ENCODE results near the gene S100P. TPM values are rescaled to one million over a fixed set of nuclear protein-coding genes. Genes with fewer than 3 reads are reported as not detected.

The S100P gene
- total RNA-seq, 2 experiments from 2014 or later, result not detected

DNA sequence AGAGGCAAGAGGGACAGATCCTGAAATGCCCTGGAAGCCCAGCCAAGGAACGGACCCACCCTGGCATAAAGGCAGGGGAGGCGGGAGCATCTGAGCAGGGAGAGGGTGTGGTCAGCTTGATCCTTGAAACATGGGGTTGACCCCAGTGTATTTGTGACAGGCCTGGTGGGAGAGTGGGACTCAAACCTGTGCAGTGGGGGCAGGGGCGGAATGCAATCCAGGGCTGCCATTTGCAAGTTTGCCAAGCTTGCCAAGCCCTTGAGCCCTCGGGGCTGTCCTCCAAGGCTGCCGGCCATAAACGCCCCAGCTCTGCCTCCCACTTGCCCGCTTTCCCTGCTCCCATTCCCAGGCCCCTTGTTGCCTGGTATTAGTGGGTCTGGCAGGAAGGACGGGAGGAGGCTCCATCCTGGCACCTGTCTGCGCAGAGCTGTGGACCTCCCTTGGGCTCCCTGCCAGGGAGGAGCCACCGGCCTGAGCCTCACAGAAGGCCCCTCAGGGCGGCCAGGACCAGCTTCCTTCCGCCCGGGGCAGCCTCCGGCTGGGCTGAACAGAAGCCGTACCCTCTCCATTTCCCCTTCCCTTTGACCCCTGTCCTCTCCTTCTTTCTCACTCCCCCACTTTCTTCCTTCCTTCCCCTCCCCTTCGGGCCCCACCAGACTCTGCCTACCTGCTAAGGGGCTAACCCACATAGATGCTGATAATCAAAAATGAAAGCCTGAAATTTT is 661 bp downstream of the S100P start:
- H2AFZ ChIP-seq (ENCODE audit: low read length), result no peak overlapping the region
- H4K20me1 ChIP-seq (ENCODE audit: insufficient read depth, low read length), result no peaks in the 10 kb centered on the region
- no peaks in the 10 kb centered on the region for H3K9me3 ChIP-seq (ENCODE audit: low read length)
- no peak overlapping the region for H3K27ac ChIP-seq (ENCODE audit: low read depth, low read length, poor library complexity, severe bottlenecking)
- CTCF ChIA-PET (ENCODE audit: unreplicated experiment), result interaction anchor here (0.7 kb wide), 1 partner anchor 1256 kb away, joined by 3 read pairs; no protein-coding TSS in a partner anchor
- TF ChIP-seq, protein P1, sequence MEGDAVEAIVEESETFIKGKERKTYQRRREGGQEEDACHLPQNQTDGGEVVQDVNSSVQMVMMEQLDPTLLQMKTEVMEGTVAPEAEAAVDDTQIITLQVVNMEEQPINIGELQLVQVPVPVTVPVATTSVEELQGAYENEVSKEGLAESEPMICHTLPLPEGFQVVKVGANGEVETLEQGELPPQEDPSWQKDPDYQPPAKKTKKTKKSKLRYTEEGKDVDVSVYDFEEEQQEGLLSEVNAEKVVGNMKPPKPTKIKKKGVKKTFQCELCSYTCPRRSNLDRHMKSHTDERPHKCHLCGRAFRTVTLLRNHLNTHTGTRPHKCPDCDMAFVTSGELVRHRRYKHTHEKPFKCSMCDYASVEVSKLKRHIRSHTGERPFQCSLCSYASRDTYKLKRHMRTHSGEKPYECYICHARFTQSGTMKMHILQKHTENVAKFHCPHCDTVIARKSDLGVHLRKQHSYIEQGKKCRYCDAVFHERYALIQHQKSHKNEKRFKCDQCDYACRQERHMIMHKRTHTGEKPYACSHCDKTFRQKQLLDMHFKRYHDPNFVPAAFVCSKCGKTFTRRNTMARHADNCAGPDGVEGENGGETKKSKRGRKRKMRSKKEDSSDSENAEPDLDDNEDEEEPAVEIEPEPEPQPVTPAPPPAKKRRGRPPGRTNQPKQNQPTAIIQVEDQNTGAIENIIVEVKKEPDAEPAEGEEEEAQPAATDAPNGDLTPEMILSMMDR (conservative IDR thresholded peaks at IDR 0.05; ENCODE audit: low read length), result no peak
- no peak for TF ChIP-seq EZH2phosphoT487 (IDR thresholded peaks at IDR 0.05; ENCODE audit: borderline replicate concordance, low read depth, low read length)
- no peaks in the 10 kb centered on the region for H3K9me2 ChIP-seq (ENCODE audit: insufficient read depth, low read length)
- POLR2A ChIA-PET, result no interaction called here
- intact Hi-C loops (cut with micrococcal nuclease; ENCODE audit: unreplicated experiment), result no loop called here
- DNase-seq (ENCODE audit: low spot score), result no peak
- H3K79me2 ChIP-seq (ENCODE audit: insufficient read depth, low read depth, low read length), result no peaks in the 10 kb centered on the region
- no peaks in the 10 kb centered on the region for H3K4me1 ChIP-seq (ENCODE audit: insufficient read depth, low read length, poor library complexity, severe bottlenecking)
- BruUV-seq (replicated peaks), result no TSS peak
- no peaks in the 10 kb centered on the region for H3K36me3 ChIP-seq (ENCODE audit: insufficient read depth, low read length)
- H3K4me2 ChIP-seq (ENCODE audit: low read length), result no peak overlapping the region
- no peak overlapping the region for H3K4me3 ChIP-seq (ENCODE audit: low read depth, low read length, poor library complexity, severe bottlenecking)

- no peak overlapping the region for H3K4me2 ChIP-seq (ENCODE audit: low read length)
- CTCF ChIA-PET (ENCODE audit: unreplicated experiment), result no interaction called here
Observed at GRCh38 chr4:6695660-6696610, 2.3 kb downstream of the S100P start.

More at GRCh38 chr4:6695660-6696610, 2.3 kb downstream of the S100P start:
- no peak overlapping the region for H3K27ac ChIP-seq (ENCODE audit: low read depth, low read length, poor library complexity, severe bottlenecking)
- no peaks in the 10 kb centered on the region for H3K9me3 ChIP-seq (ENCODE audit: low read length)
- DNase-seq (ENCODE audit: low spot score), result no peak
- no peak overlapping the region for H3K4me3 ChIP-seq (ENCODE audit: low read depth, low read length, poor library complexity, severe bottlenecking)
- BruUV-seq (replicated peaks), result no TSS peak
- intact Hi-C loops (cut with micrococcal nuclease; ENCODE audit: unreplicated experiment), result no loop called here
- TF ChIP-seq, protein P1 (conservative IDR thresholded peaks at IDR 0.05; ENCODE audit: low read length), result no peak
- TF ChIP-seq EZH2phosphoT487 (IDR thresholded peaks at IDR 0.05; ENCODE audit: borderline replicate concordance, low read depth, low read length), result no peak
- H3K36me3 ChIP-seq (ENCODE audit: insufficient read depth, low read length), result peaks cover 4% of the 10 kb centered on the region; the same call in 1 of the 2 replicates
- H3K9me2 ChIP-seq (ENCODE audit: insufficient read depth, low read length), result no peaks in the 10 kb centered on the region
- H3K4me1 ChIP-seq (ENCODE audit: insufficient read depth, low read length, poor library complexity, severe bottlenecking), result no peaks in the 10 kb centered on the region
- H4K20me1 ChIP-seq (ENCODE audit: insufficient read depth, low read length), result no peaks in the 10 kb centered on the region
- POLR2A ChIA-PET, result interaction anchor here (1.2 kb wide), 1 partner anchor 22 kb away, joined by 3 read pairs; a partner anchor contains a TSS
- H2AFZ ChIP-seq (ENCODE audit: low read length), result no peak overlapping the region
- no peaks in the 10 kb centered on the region for H3K79me2 ChIP-seq (ENCODE audit: insufficient read depth, low read depth, low read length)

Data from OCI-LY7 (cell line).